ENCODE measurements around the gene WFDC1.

WFDC1 gene

DNA sequence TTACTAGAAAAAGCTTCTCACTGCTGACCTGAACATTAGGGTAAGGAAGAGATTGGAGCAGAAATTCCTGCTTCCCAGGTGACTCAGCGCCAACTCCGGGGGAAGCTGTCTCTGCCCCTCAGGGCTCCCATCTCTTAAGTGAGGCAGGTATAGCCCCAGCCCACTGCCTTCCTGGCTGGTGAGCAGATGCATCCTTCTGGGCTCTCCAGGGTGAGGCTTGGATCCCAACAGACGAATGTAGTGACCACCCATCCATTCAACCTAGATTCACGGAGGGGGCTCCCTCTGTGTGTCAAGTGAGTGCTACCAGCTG, 76.8 kb downstream of the WFDC1 start:
- H3K27me3 ChIP-seq (ENCODE audit: insufficient read depth, poor library complexity, severe bottlenecking) = peaks cover 25% of the 10 kb centered on the region

DNA sequence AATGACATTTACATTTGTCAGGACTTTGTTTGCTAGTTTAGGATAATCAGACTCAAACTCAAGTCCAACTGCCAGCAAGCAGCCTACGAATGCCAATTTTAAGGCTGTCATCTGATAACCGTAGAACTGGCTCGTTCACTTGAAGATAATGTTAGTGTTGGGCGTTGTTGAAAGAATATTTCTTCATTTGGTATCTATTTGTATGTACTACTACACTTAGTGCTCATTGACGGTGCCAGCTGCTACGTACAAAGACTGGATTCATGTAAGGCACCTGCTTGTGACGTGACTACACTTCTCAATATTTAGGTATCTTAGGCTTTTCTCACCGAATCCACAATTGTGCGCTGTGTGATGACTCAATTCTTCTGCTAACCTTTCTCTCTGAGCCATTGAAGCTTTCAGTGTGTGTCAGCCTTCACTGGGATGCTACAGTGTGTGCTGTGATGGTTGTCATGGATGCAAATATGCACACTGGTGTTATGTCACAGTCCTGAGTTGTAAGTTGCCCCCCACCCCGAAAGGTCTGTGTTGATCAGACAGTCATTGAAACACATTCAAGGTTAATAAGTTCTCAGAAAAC, 79.3 kb downstream of the WFDC1 start:
- TF ChIP-seq GABPA (IDR thresholded peaks at IDR 0.05; ENCODE audit: low read depth) = no peak
- DNase-seq (ENCODE audit: low read depth in 1 of 2, low spot score in 1 of 2) = no peak
- H3K27me3 ChIP-seq (ENCODE audit: insufficient read depth, poor library complexity, severe bottlenecking) = peaks cover 7% of the 10 kb centered on the region
- no peak overlapping the region for H3K27ac ChIP-seq (replicated peaks)
- H3K4me3 ChIP-seq (replicated peaks; ENCODE audit: insufficient read depth, low read length) = no peak overlapping the region

More for the DNA sequence above, 76.8 kb downstream of the WFDC1 start:
- no peak overlapping the region for H3K27ac ChIP-seq (replicated peaks)
- TF ChIP-seq, protein P1, sequence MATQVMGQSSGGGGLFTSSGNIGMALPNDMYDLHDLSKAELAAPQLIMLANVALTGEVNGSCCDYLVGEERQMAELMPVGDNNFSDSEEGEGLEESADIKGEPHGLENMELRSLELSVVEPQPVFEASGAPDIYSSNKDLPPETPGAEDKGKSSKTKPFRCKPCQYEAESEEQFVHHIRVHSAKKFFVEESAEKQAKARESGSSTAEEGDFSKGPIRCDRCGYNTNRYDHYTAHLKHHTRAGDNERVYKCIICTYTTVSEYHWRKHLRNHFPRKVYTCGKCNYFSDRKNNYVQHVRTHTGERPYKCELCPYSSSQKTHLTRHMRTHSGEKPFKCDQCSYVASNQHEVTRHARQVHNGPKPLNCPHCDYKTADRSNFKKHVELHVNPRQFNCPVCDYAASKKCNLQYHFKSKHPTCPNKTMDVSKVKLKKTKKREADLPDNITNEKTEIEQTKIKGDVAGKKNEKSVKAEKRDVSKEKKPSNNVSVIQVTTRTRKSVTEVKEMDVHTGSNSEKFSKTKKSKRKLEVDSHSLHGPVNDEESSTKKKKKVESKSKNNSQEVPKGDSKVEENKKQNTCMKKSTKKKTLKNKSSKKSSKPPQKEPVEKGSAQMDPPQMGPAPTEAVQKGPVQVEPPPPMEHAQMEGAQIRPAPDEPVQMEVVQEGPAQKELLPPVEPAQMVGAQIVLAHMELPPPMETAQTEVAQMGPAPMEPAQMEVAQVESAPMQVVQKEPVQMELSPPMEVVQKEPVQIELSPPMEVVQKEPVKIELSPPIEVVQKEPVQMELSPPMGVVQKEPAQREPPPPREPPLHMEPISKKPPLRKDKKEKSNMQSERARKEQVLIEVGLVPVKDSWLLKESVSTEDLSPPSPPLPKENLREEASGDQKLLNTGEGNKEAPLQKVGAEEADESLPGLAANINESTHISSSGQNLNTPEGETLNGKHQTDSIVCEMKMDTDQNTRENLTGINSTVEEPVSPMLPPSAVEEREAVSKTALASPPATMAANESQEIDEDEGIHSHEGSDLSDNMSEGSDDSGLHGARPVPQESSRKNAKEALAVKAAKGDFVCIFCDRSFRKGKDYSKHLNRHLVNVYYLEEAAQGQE (IDR thresholded peaks at IDR 0.05; ENCODE audit: insufficient replicate concordance, low read depth) = no peak
- TF ChIP-seq, protein P2, sequence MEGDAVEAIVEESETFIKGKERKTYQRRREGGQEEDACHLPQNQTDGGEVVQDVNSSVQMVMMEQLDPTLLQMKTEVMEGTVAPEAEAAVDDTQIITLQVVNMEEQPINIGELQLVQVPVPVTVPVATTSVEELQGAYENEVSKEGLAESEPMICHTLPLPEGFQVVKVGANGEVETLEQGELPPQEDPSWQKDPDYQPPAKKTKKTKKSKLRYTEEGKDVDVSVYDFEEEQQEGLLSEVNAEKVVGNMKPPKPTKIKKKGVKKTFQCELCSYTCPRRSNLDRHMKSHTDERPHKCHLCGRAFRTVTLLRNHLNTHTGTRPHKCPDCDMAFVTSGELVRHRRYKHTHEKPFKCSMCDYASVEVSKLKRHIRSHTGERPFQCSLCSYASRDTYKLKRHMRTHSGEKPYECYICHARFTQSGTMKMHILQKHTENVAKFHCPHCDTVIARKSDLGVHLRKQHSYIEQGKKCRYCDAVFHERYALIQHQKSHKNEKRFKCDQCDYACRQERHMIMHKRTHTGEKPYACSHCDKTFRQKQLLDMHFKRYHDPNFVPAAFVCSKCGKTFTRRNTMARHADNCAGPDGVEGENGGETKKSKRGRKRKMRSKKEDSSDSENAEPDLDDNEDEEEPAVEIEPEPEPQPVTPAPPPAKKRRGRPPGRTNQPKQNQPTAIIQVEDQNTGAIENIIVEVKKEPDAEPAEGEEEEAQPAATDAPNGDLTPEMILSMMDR (IDR thresholded peaks at IDR 0.05; ENCODE audit: insufficient read depth, low read length) = no peak
- DNase-seq (ENCODE audit: low read depth in 1 of 2, low spot score in 1 of 2) = no peak
- no peak overlapping the region for H3K4me3 ChIP-seq (replicated peaks; ENCODE audit: insufficient read depth, low read length)

DNA sequence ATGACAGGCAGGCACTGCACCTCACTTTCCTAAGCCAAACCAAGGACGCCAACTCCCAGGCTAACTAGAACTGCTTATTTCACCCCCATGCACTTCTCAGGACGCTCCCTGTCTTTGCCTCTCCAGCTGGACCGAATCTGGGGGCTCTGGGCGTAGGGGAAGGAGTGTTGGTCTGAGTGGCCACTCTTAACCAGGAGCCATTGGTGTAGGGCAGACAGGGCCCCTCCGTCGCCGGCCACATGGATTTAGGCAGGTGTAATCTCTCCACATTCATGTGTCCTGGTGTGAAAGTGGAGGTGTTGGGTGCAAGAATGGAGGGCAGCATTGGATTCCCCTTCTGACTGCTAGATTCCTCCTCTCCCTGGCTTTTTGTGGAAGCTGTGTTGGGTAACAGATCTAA, 83.4 kb downstream of the WFDC1 start:
- TF ChIP-seq POLR2AphosphoS5 (IDR thresholded peaks at IDR 0.05; ENCODE audit: low read depth) (no peak), SPI1 (IDR thresholded peaks at IDR 0.05; ENCODE audit: borderline replicate concordance, low read depth) (no peak), GABPA (IDR thresholded peaks at IDR 0.05; ENCODE audit: low read depth) (no peak)
- TF ChIP-seq, protein P1 (IDR thresholded peaks at IDR 0.05; ENCODE audit: insufficient replicate concordance, low read depth) = no peak
- TF ChIP-seq, protein P2 (IDR thresholded peaks at IDR 0.05; ENCODE audit: insufficient read depth, low read length) = no peak
- no peak overlapping the region for H3K27ac ChIP-seq (replicated peaks)
- no peak for DNase-seq (ENCODE audit: low read depth in 1 of 2, low spot score in 1 of 2)
- H3K27me3 ChIP-seq (ENCODE audit: insufficient read depth, poor library complexity, severe bottlenecking) = no peaks in the 10 kb centered on the region
- no peak overlapping the region for H3K4me3 ChIP-seq (replicated peaks; ENCODE audit: insufficient read depth, low read length)

DNA sequence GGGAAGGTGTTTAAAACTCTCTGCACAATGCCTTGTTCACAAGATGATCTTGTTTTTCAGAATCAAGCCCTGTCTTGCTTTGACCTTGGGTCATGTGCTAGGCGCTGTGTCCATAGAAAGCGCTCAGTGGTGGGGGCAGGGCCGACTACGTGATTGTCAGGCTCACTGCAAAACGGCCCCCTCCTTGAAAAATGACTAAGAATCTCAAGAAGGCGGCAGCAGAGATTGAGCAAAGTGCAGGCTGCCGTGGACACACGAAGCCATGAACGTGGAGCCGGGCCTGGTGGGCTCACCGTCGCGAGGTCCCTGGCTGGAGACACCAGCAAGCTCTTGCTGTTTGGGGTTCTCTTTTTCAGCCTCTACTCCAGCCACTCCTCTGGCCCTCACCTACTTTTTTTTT, 83.9 kb downstream of the WFDC1 start:
- Histone ChIP-seq H3K27me3 (ENCODE audit: insufficient read depth, poor library complexity, severe bottlenecking) (no peaks in the 10 kb centered on the region), H3K4me3 (replicated peaks; ENCODE audit: insufficient read depth, low read length) (no peak overlapping the region), H3K27ac (replicated peaks) (no peak overlapping the region)
- DNase-seq (ENCODE audit: low read depth in 1 of 2, low spot score in 1 of 2) = no peak
- TF ChIP-seq, protein P2 (IDR thresholded peaks at IDR 0.05; ENCODE audit: insufficient read depth, low read length) = no peak
- TF ChIP-seq, protein P1 (IDR thresholded peaks at IDR 0.05; ENCODE audit: insufficient replicate concordance, low read depth) = no peak
- TF ChIP-seq SPI1 (IDR thresholded peaks at IDR 0.05; ENCODE audit: borderline replicate concordance, low read depth) = no peak
- no peak for TF ChIP-seq POLR2AphosphoS5 (IDR thresholded peaks at IDR 0.05; ENCODE audit: low read depth)
- TF ChIP-seq GABPA (IDR thresholded peaks at IDR 0.05; ENCODE audit: low read depth) = no peak

Measured in HL-60 (cell line).